Activated CD8-positive, alpha-beta memory T cell treated with anti-CD3 and anti-CD28 coated beads for 48 hours (primary cell): ENCODE data around the gene BSND.

ENCODE experiments used
- DNase-seq, 3 experiments: peaks; one replicate each; pipeline ENCODE4 v3.0.0-alpha.2; 2020; ENCODE audit warnings: low read depth in 2 of 3, low spot score in 2 of 3

Gene BSND

DNA sequence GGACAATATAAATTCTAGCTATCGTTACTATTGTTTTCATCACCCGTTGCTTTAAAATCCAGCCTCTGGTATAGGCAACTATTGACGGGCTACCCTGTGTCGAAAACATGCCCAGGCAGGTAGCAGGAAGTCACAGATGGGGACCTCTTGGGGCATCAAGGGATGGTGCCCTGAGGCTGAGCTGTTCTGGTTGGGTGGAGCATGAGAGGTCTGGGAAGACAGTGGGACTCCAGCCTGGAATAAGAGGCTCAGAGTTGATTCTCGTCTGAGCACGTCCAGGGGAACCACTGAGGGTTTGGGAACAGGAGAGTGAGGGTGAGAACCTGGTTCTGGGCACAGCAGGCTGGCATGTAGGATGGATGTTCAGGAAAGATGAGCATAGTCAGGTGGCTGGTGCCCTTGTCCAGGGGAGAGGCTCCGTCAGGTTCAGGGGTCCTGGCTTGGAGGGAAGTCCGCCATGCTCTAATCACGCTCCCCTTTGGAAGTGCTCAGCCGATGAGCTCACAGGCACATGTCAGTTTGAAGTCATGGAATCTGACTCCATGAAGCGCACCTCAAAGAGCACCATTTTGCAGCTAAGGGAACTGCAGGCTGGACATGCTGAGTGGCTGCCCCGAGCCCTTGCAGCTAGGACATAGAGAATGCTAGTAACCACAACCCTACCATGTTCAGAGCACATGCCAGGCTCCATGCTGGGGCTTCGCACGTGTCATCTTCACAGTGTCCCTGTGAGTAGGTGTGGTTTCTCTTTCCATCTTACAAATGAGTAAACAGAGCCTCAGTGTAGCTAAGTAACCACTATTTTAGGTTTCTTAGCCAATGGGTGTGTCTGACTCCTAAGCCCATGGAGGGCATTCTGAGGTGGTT, 61.6 kb downstream of the BSND start:
- no peak for DNase-seq

- no peak for DNase-seq
Measured at GRCh38 chr1:55061000-55061705, 62.4 kb downstream of the BSND start.
